GM18499 (cell line): ENCODE data around the gene TRMT61A.
"Not testable (repeated sequence)": the region's sequence is repeated elsewhere in the genome, so short reads cannot be mapped to it uniquely, and the experiment has no call there.

Experiments
- ATAC-seq: cut with Tn5 transposase; IDR thresholded peaks from one replicate; pipeline ENCODE4 v1.9.1; 2021; ENCODE audit warnings: moderate number of reproducible peaks; ENCODE audit not compliant: insufficient read depth, unreplicated experiment

The TRMT61A gene

GRCh38 chr14:103508521-103509329, 20.3 kb upstream of the TRMT61A start:
- ATAC-seq = no peak

- no peak for ATAC-seq
Observed at GRCh38 chr14:103509864-103510723, 18.9 kb upstream of the TRMT61A start.

- ATAC-seq = no peak
Observed at GRCh38 chr14:103510724-103511693, 18.0 kb upstream of the TRMT61A start.

GRCh38 chr14:103512180-103512579, 16.8 kb upstream of the TRMT61A start:
- not testable (repeated sequence) for ATAC-seq

- no peak for ATAC-seq
Observed at GRCh38 chr14:103512701-103513611, 16.0 kb upstream of the TRMT61A start.

- no peak for ATAC-seq
Observed at GRCh38 chr14:103514596-103515421, 14.2 kb upstream of the TRMT61A start.

- ATAC-seq = no peak
Observed at GRCh38 chr14:103516426-103517173, 12.4 kb upstream of the TRMT61A start.

- no peak for ATAC-seq
Observed at GRCh38 chr14:103517174-103517566, 11.8 kb upstream of the TRMT61A start.

GRCh38 chr14:103517721-103518421, 11.1 kb upstream of the TRMT61A start:
- ATAC-seq = no peak

- ATAC-seq = no peak
Observed at GRCh38 chr14:103518422-103519042, 10.5 kb upstream of the TRMT61A start.

GRCh38 chr14:103519043-103519836, 9.8 kb upstream of the TRMT61A start:
- no peak for ATAC-seq

- no peak for ATAC-seq
Observed at GRCh38 chr14:103519837-103520212, 9.2 kb upstream of the TRMT61A start.

GRCh38 chr14:103520269-103520656, 8.7 kb upstream of the TRMT61A start:
- ATAC-seq = no peak

GRCh38 chr14:103520657-103521437, 8.1 kb upstream of the TRMT61A start:
- no peak for ATAC-seq

GRCh38 chr14:103521438-103521950, 7.5 kb upstream of the TRMT61A start:
- no peak for ATAC-seq
